ENCODE measurements around the gene SGCA.

Gene SGCA

GRCh38 chr17:50165466-50165865 is 339 bp upstream of the SGCA start:
- TF ChIP-seq FOXM1 (IDR thresholded peaks at IDR 0.05; ENCODE audit: borderline replicate concordance, low read depth) (no peak), MAX (IDR thresholded peaks at IDR 0.05) (no peak), EP300 (IDR thresholded peaks at IDR 0.05; ENCODE audit: borderline replicate concordance) (no peak), ZBTB7A (IDR thresholded peaks at IDR 0.05; ENCODE audit: low read depth) (no peak)

- TF ChIP-seq MAX (IDR thresholded peaks at IDR 0.05) (no peak), CEBPB (IDR thresholded peaks at IDR 0.05) (no peak), TEAD4 (IDR thresholded peaks at IDR 0.05) (no peak), NFIC (IDR thresholded peaks at IDR 0.05) (no peak), TAF1 (IDR thresholded peaks at IDR 0.05; ENCODE audit: low read depth) (no peak), REST (IDR thresholded peaks at IDR 0.05; ENCODE audit: low read depth) (no peak), USF1 (IDR thresholded peaks at IDR 0.05) (no peak), TCF12 (IDR thresholded peaks at IDR 0.05; ENCODE audit: low read depth) (no peak), EGR1 (IDR thresholded peaks at IDR 0.05) (no peak), RAD21 (IDR thresholded peaks at IDR 0.05; ENCODE audit: low read depth) (no peak), CREB1 (IDR thresholded peaks at IDR 0.05; ENCODE audit: low read depth) (no peak), ZBTB7A (IDR thresholded peaks at IDR 0.05; ENCODE audit: low read depth) (no peak)
These were observed 845 bp downstream of the SGCA start for GRCh38 chr17:50166518-50167181.

GRCh38 chr17:50167371-50167770 is 1.6 kb downstream of the SGCA start:
- no peak for TF ChIP-seq USF1 (IDR thresholded peaks at IDR 0.05)
- no peak for TF ChIP-seq EGR1 (IDR thresholded peaks at IDR 0.05)
- no peak for TF ChIP-seq RAD21 (IDR thresholded peaks at IDR 0.05; ENCODE audit: low read depth)
- no peak for TF ChIP-seq REST (IDR thresholded peaks at IDR 0.05; ENCODE audit: low read depth)
- TF ChIP-seq TAF1 (IDR thresholded peaks at IDR 0.05; ENCODE audit: low read depth): no peak
- TF ChIP-seq MAX (IDR thresholded peaks at IDR 0.05): no peak
- TF ChIP-seq CREB1 (IDR thresholded peaks at IDR 0.05; ENCODE audit: low read depth): no peak
- no peak for TF ChIP-seq FOXM1 (IDR thresholded peaks at IDR 0.05; ENCODE audit: borderline replicate concordance, low read depth)
- no peak for TF ChIP-seq TCF12 (IDR thresholded peaks at IDR 0.05; ENCODE audit: low read depth)
- TF ChIP-seq YY1 (IDR thresholded peaks at IDR 0.05; ENCODE audit: low read depth): no peak
- TF ChIP-seq CEBPB (IDR thresholded peaks at IDR 0.05): no peak
- no peak for TF ChIP-seq EP300 (IDR thresholded peaks at IDR 0.05; ENCODE audit: borderline replicate concordance)
- TF ChIP-seq NFIC (IDR thresholded peaks at IDR 0.05): no peak
- TF ChIP-seq TEAD4 (IDR thresholded peaks at IDR 0.05): no peak
- TF ChIP-seq ZBTB7A (IDR thresholded peaks at IDR 0.05; ENCODE audit: low read depth): no peak

- TF ChIP-seq EGR1 (IDR thresholded peaks at IDR 0.05): no peak
- TF ChIP-seq TAF1 (IDR thresholded peaks at IDR 0.05; ENCODE audit: low read depth): no peak
- TF ChIP-seq RAD21 (IDR thresholded peaks at IDR 0.05; ENCODE audit: low read depth): no peak
- TF ChIP-seq TEAD4 (IDR thresholded peaks at IDR 0.05): no peak
- no peak for TF ChIP-seq ZBTB7A (IDR thresholded peaks at IDR 0.05; ENCODE audit: low read depth)
- TF ChIP-seq YY1 (IDR thresholded peaks at IDR 0.05; ENCODE audit: low read depth): no peak
- no peak for TF ChIP-seq USF1 (IDR thresholded peaks at IDR 0.05)
- TF ChIP-seq CREB1 (IDR thresholded peaks at IDR 0.05; ENCODE audit: low read depth): no peak
- no peak for TF ChIP-seq FOXM1 (IDR thresholded peaks at IDR 0.05; ENCODE audit: borderline replicate concordance, low read depth)
- TF ChIP-seq TCF12 (IDR thresholded peaks at IDR 0.05; ENCODE audit: low read depth): no peak
- no peak for TF ChIP-seq CEBPB (IDR thresholded peaks at IDR 0.05)
- TF ChIP-seq NFIC (IDR thresholded peaks at IDR 0.05): no peak
- no peak for TF ChIP-seq MAX (IDR thresholded peaks at IDR 0.05)
- no peak for TF ChIP-seq EP300 (IDR thresholded peaks at IDR 0.05; ENCODE audit: borderline replicate concordance)
- no peak for TF ChIP-seq REST (IDR thresholded peaks at IDR 0.05; ENCODE audit: low read depth)
These were observed 2.5 kb downstream of the SGCA start for GRCh38 chr17:50168319-50168718.
